Frontal cortex (tissue), 4 donors: Measurements from ENCODE around the gene GMDS. TPM values are rescaled to one million over a fixed set of nuclear protein-coding genes. Genes with fewer than 3 reads are reported as not detected.

ENCODE experiments used
- DNase-seq, 2 donors: peaks; one replicate each; pipeline ENCODE4 v3.0.0; 2012; ENCODE audit warnings: low spot score in 2 of 2
- FAIRE-seq: peaks from 2 replicates; lab custom pipeline; 2012; peaks lifted over from hg19 to GRCh38; lab: Jason Lieb, UNC
- total RNA-seq: library from RNA; depleted of rRNA; stranded (reverse); fragments of >200 nt; gene quantifications from one replicate; pipeline ENCODE4 v1.2.3, GENCODE V29; 2014
- donor health status: control.
- donor health status: control.
- donor health status: control.

GMDS gene
- total RNA-seq, 1 donor from 2014 or later: 5.3 TPM

GRCh38 chr6:1665214-1665613, 580.2 kb downstream of the GMDS start:
- FAIRE-seq: no peak
- no peak for DNase-seq

- DNase-seq: no peak
- FAIRE-seq: no peak
Observed at GRCh38 chr6:1664329-1664728, 581.1 kb downstream of the GMDS start.

GRCh38 chr6:1663511-1663910, 581.9 kb downstream of the GMDS start:
- FAIRE-seq (no peak), DNase-seq (no peak)

- FAIRE-seq (no peak), DNase-seq (no peak)
Observed at GRCh38 chr6:1662534-1662933, 582.9 kb downstream of the GMDS start.

GRCh38 chr6:1659816-1660215, 585.6 kb downstream of the GMDS start:
- FAIRE-seq: no peak
- no peak for DNase-seq

- no peak for DNase-seq
- no peak for FAIRE-seq
Observed at GRCh38 chr6:1658212-1659005, 587.0 kb downstream of the GMDS start.

- no peak for DNase-seq
- no peak for FAIRE-seq
Observed at GRCh38 chr6:1657771-1658165, 587.6 kb downstream of the GMDS start.

GRCh38 chr6:1657116-1657770, 588.2 kb downstream of the GMDS start:
- no peak for FAIRE-seq
- no peak for DNase-seq

GRCh38 chr6:1654054-1654453, 591.4 kb downstream of the GMDS start:
- FAIRE-seq: no peak
- DNase-seq: no peak

- FAIRE-seq (no peak), DNase-seq (no peak)
Observed at GRCh38 chr6:1652842-1653241, 592.6 kb downstream of the GMDS start.

- DNase-seq: no peak
- no peak for FAIRE-seq
Observed at GRCh38 chr6:1651362-1651761, 594.0 kb downstream of the GMDS start.

GRCh38 chr6:1645466-1646185, 599.8 kb downstream of the GMDS start:
- FAIRE-seq (no peak), DNase-seq (no peak)

- DNase-seq: no peak
- FAIRE-seq: no peak
Observed at GRCh38 chr6:1644516-1645060, 600.8 kb downstream of the GMDS start.

GRCh38 chr6:1643830-1644445, 601.5 kb downstream of the GMDS start:
- FAIRE-seq: no peak
- DNase-seq: no peak

- FAIRE-seq: no peak
- DNase-seq: no peak
Observed at GRCh38 chr6:1643111-1643510, 602.3 kb downstream of the GMDS start.

GRCh38 chr6:1641343-1641885, 604.0 kb downstream of the GMDS start:
- no peak for DNase-seq
- no peak for FAIRE-seq

- FAIRE-seq (no peak), DNase-seq (no peak)
Observed at GRCh38 chr6:1640476-1640875, 604.9 kb downstream of the GMDS start.

- FAIRE-seq (no peak), DNase-seq (no peak)
Observed at GRCh38 chr6:1639430-1639829, 606.0 kb downstream of the GMDS start.

- no peak for FAIRE-seq
- DNase-seq: no peak
Observed at GRCh38 chr6:1636971-1637871, 608.2 kb downstream of the GMDS start.
